GM04504 (cell line): ENCODE data around the gene PAFAH1B2.
A peak's percentile ranks its signal among the peaks of the same experiment; 100 is the strongest.
"Not testable (repeated sequence)": the region's sequence is repeated elsewhere in the genome, so short reads cannot be mapped to it uniquely, and the experiment has no call there.

Source experiments
- DNase-seq: peaks from one replicate; pipeline ENCODE4 v3.0.0-alpha.2; 2012; ENCODE audit warnings: low read depth

PAFAH1B2 gene

GRCh38 chr11:117172724-117173421, 28.8 kb downstream of the PAFAH1B2 start:
- no peak for DNase-seq

GRCh38 chr11:117175104-117175503, 31.0 kb downstream of the PAFAH1B2 start:
- no peak for DNase-seq

- no peak for DNase-seq
These were observed 31.7 kb downstream of the PAFAH1B2 start for GRCh38 chr11:117175781-117176180.

GRCh38 chr11:117176186-117176585, 32.1 kb downstream of the PAFAH1B2 start:
- DNase-seq: no peak

GRCh38 chr11:117177534-117178209, 33.6 kb downstream of the PAFAH1B2 start:
- DNase-seq: no peak

- peak; percentile 73 for DNase-seq
These were observed 34.3 kb downstream of the PAFAH1B2 start, which contains the start of gene SIDT2 for GRCh38 chr11:117178210-117179034. TSS of gene SIDT2 (plus strand) at chr11:117178743. CDS start at chr11:117179264, 521 bp downstream.

GRCh38 chr11:117179048-117179999, 35.2 kb downstream of the PAFAH1B2 start:
- peak; percentile 25 for DNase-seq

- no peak for DNase-seq
These were observed 35.9 kb downstream of the PAFAH1B2 start for GRCh38 chr11:117180020-117180419.

- peak; percentile 30 for DNase-seq
These were observed 36.8 kb downstream of the PAFAH1B2 start for GRCh38 chr11:117180661-117181585.

- no peak for DNase-seq
These were observed 37.8 kb downstream of the PAFAH1B2 start for GRCh38 chr11:117181586-117182550.

GRCh38 chr11:117182551-117182935, 38.5 kb downstream of the PAFAH1B2 start:
- no peak for DNase-seq

GRCh38 chr11:117183178-117183577, 39.1 kb downstream of the PAFAH1B2 start:
- not testable (repeated sequence) for DNase-seq

GRCh38 chr11:117183724-117184349, 39.8 kb downstream of the PAFAH1B2 start:
- DNase-seq: no peak

- no peak for DNase-seq
These were observed 41.8 kb downstream of the PAFAH1B2 start for GRCh38 chr11:117185736-117186430.

- DNase-seq: no peak
These were observed 42.3 kb downstream of the PAFAH1B2 start for GRCh38 chr11:117186431-117186761.

GRCh38 chr11:117187007-117187406, 42.9 kb downstream of the PAFAH1B2 start:
- DNase-seq: no peak

GRCh38 chr11:117187428-117187798, 43.3 kb downstream of the PAFAH1B2 start:
- DNase-seq: no peak

GRCh38 chr11:117187799-117188481, 43.9 kb downstream of the PAFAH1B2 start:
- no peak for DNase-seq
